ENCODE results near the gene ZFYVE27.

ZFYVE27 gene

GRCh38 chr10:97708167-97708566, 28.8 kb upstream of the ZFYVE27 start:
- Histone ChIP-seq H3K4me3 (ENCODE audit: low read depth in 1 of 2, low read length in 2 of 2) (no peak overlapping the region), H3K9me3 (ENCODE audit: insufficient read depth, low read length, severe bottlenecking) (no peaks in the 10 kb centered on the region), H3K27ac (ENCODE audit: low read length) (no peak overlapping the region), H3K4me2 (ENCODE audit: insufficient read depth, low read length) (no peak overlapping the region), H3K27me3 (ENCODE audit: insufficient read depth, low read length, poor library complexity) (no peaks in the 10 kb centered on the region), H3K36me3 (ENCODE audit: insufficient read depth, low read length) (no peaks in the 10 kb centered on the region), H3K9ac (ENCODE audit: low read depth, low read length) (no peak overlapping the region), H3K4me1 (ENCODE audit: insufficient read depth, low read length) (peaks cover 4% of the 10 kb centered on the region), H4K20me1 (ENCODE audit: insufficient read depth, low read length) (no peaks in the 10 kb centered on the region), H2AFZ (ENCODE audit: low read depth, low read length) (no peak overlapping the region), H3K79me2 (ENCODE audit: insufficient read depth, low read length) (no peaks in the 10 kb centered on the region)
- no peak for DNase-seq
- no peak for ATAC-seq (ENCODE audit: insufficient read depth, low read depth)
- TF ChIP-seq CTCF (IDR thresholded peaks at IDR 0.05; ENCODE audit: borderline replicate concordance, extremely low read depth, low read length, poor library complexity, severe bottlenecking) (no peak), EZH2 (IDR thresholded peaks at IDR 0.05; ENCODE audit: borderline replicate concordance, low read depth, low read length, severe bottlenecking) (no peak)

- Histone ChIP-seq H3K27me3 (ENCODE audit: insufficient read depth, low read length, poor library complexity) (no peaks in the 10 kb centered on the region), H3K4me2 (ENCODE audit: insufficient read depth, low read length) (no peak overlapping the region), H3K27ac (ENCODE audit: low read length) (no peak overlapping the region), H3K36me3 (ENCODE audit: insufficient read depth, low read length) (no peaks in the 10 kb centered on the region), H2AFZ (ENCODE audit: low read depth, low read length) (peak overlapping the region; percentile 43; the same call in 1 of the 2 replicates), H3K79me2 (ENCODE audit: insufficient read depth, low read length) (peaks cover 4% of the 10 kb centered on the region; the same call in 1 of the 2 replicates), H3K9me3 (ENCODE audit: insufficient read depth, low read length, severe bottlenecking) (no peaks in the 10 kb centered on the region), H4K20me1 (ENCODE audit: insufficient read depth, low read length) (no peaks in the 10 kb centered on the region), H3K4me3 (ENCODE audit: low read depth in 1 of 2, low read length in 2 of 2) (no peak overlapping the region), H3K4me1 (ENCODE audit: insufficient read depth, low read length) (peaks cover 12% of the 10 kb centered on the region), H3K9ac (ENCODE audit: low read depth, low read length) (no peak overlapping the region)
- TF ChIP-seq CTCF (IDR thresholded peaks at IDR 0.05; ENCODE audit: borderline replicate concordance, extremely low read depth, low read length, poor library complexity, severe bottlenecking) = peak; percentile 82
- no peak for TF ChIP-seq EZH2 (IDR thresholded peaks at IDR 0.05; ENCODE audit: borderline replicate concordance, low read depth, low read length, severe bottlenecking)
- DNase-seq = peak; percentile 57
- ATAC-seq (ENCODE audit: insufficient read depth, low read depth) = no peak
Measured at GRCh38 chr10:97708976-97709946, 27.7 kb upstream of the ZFYVE27 start.

GRCh38 chr10:97711640-97712572, 25.0 kb upstream of the ZFYVE27 start:
- ATAC-seq (ENCODE audit: insufficient read depth, low read depth) = no peak

More at GRCh38 chr10:97711640-97712572, 25.0 kb upstream of the ZFYVE27 start:
- 0 out of 2 replicates have a peak, but pooled peaks cover 7% of the 10 kb centered on the region for H3K36me3 ChIP-seq (ENCODE audit: insufficient read depth, low read length)
- no peak overlapping the region for H3K9ac ChIP-seq (ENCODE audit: low read depth, low read length)
- no peak overlapping the region for H3K27ac ChIP-seq (ENCODE audit: low read length)
- H3K4me2 ChIP-seq (ENCODE audit: insufficient read depth, low read length) = no peak overlapping the region
- no peaks in the 10 kb centered on the region for H3K9me3 ChIP-seq (ENCODE audit: insufficient read depth, low read length, severe bottlenecking)
- DNase-seq = no peak
- TF ChIP-seq CTCF (IDR thresholded peaks at IDR 0.05; ENCODE audit: borderline replicate concordance, extremely low read depth, low read length, poor library complexity, severe bottlenecking) = no peak
- TF ChIP-seq EZH2 (IDR thresholded peaks at IDR 0.05; ENCODE audit: borderline replicate concordance, low read depth, low read length, severe bottlenecking) = no peak
- no peaks in the 10 kb centered on the region for H3K27me3 ChIP-seq (ENCODE audit: insufficient read depth, low read length, poor library complexity)
- no peak overlapping the region for H2AFZ ChIP-seq (ENCODE audit: low read depth, low read length)
- H4K20me1 ChIP-seq (ENCODE audit: insufficient read depth, low read length) = peaks cover 7% of the 10 kb centered on the region
- H3K4me1 ChIP-seq (ENCODE audit: insufficient read depth, low read length) = peaks cover 35% of the 10 kb centered on the region
- H3K4me3 ChIP-seq (ENCODE audit: low read depth in 1 of 2, low read length in 2 of 2) = no peak overlapping the region
- peaks cover 13% of the 10 kb centered on the region; the same call in 1 of the 2 replicates for H3K79me2 ChIP-seq (ENCODE audit: insufficient read depth, low read length)
